ENCODE measurements around the gene COMMD4.

Gene COMMD4

DNA sequence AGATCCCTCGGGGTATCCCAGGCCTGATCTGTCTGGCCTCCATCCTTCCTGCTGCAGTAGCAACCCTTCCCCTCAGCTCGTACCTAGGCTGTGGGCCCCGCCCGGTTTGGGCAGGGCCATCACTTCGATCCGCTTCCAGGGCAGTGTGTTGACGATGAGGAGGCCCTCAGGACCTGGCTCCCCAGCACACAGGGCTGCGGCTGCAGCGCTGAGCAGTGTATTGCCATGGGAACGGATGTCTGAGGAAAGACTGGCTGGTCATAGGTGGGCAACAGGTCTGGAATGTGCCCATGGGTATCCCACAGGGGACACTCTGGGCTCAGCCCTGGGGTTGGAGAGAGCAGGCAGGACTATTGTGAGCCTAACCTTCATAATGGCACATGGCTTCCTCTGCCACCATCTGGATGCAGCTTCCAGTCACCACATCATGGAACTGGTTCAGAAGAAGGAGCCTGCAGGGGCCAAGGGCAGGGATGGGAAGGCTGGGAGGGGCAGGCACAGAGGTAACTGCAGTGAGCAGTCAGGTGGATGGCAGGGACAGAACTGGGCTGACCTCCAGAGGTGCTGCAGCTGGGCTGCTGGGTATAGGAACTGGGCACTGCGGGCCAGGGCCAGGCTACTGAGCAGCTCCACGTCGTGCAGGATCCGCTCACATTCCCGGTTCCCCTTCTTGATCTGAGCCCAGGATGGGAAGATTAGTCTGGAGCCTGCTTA, 23.8 kb downstream of the COMMD4 start:
- Histone ChIP-seq H3K4ac (ENCODE audit: low read length) (no peak overlapping the region), H3K27me3 (ENCODE audit: control insufficient read depth in 3 of 3, insufficient read depth in 3 of 3, low read depth in 1 of 3, low read length in 3 of 3) (no peaks in the 10 kb centered on the region), H2BK120ac (ENCODE audit: low read depth, low read length) (no peak overlapping the region), H2AK5ac (ENCODE audit: low read depth, low read length) (no peak overlapping the region), H4K8ac (ENCODE audit: low read depth, low read length) (no peak overlapping the region), H3K23ac (ENCODE audit: low read depth, low read length, poor library complexity) (no peak overlapping the region), H2BK15ac (ENCODE audit: low read length) (no peak overlapping the region), H3K4me3 (ENCODE audit: low read length in 2 of 2) (no peak overlapping the region), H3K9ac (ENCODE audit: low read depth, low read length, poor library complexity) (no peak overlapping the region), H3K9me3 (replicated peaks in 1 of 2; ENCODE audit: control insufficient read depth in 2 of 2, insufficient read depth in 1 of 2, low read depth in 1 of 2, low read length in 2 of 2) (peaks cover 0 to 2% of the 10 kb centered on the region in 2 donors), H2BK5ac (ENCODE audit: low read length) (peak overlapping the region; percentile 48), H3K27ac (replicated peaks; ENCODE audit: low read length) (no peak overlapping the region), H2AFZ (ENCODE audit: low read length) (no peak overlapping the region), H3K4me1 (ENCODE audit: control insufficient read depth in 2 of 2, insufficient read depth in 1 of 2, low read depth in 1 of 2, low read length in 2 of 2) (no peaks in the 10 kb centered on the region), H3K14ac (ENCODE audit: low read length) (no peak overlapping the region), H3K36me3 (replicated peaks in 1 of 2; ENCODE audit: control insufficient read depth in 2 of 2, insufficient read depth in 2 of 2, low read length in 2 of 2) (peaks cover 38 to 81% of the 10 kb centered on the region in 2 donors), H3K4me2 (ENCODE audit: insufficient read depth, low read length, poor library complexity, severe bottlenecking) (no peak overlapping the region), H3K79me1 (ENCODE audit: low read depth, low read length) (no peaks in the 10 kb centered on the region), H2BK12ac (ENCODE audit: low read length) (no peak overlapping the region), H3K18ac (ENCODE audit: low read length) (no peak overlapping the region), H4K91ac (ENCODE audit: low read depth, low read length, poor library complexity) (no peak overlapping the region)
- no peak for DNase-seq (ENCODE audit: low spot score)
- WGBS, 2 donors (ENCODE audit: extremely low coverage in 2 of 2, insufficient read length in 2 of 2, insufficient replicate concordance in 1 of 2) = no CpG with 5 or more reads among the region's 15 CpGs

DNA sequence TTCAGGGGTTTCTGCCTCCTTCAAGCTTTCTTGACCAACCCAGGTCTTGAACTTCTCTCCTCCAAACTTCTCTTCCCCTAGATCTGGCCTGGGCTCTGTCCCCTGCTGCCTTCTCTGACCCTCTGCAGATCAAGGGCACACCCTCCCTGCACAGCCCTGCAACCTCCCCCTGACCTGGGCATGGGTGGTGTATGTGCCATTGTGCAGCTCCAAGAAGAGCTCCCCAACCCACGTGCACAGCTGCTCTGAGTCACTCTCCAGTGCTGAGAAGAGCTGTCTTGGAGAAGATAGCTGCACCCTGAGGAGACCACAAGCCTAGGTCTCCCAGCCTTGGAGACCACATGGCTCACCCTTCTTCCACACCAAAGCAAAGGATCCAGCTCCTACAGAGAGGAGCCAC, 24.5 kb downstream of the COMMD4 start:
- H3K14ac ChIP-seq (ENCODE audit: low read length) = no peak overlapping the region
- peaks cover 40 to 87% of the 10 kb centered on the region in 2 donors for H3K36me3 ChIP-seq (replicated peaks in 1 of 2; ENCODE audit: control insufficient read depth in 2 of 2, insufficient read depth in 2 of 2, low read length in 2 of 2)
- H2BK5ac ChIP-seq (ENCODE audit: low read length) = no peak overlapping the region
- H4K91ac ChIP-seq (ENCODE audit: low read depth, low read length, poor library complexity) = no peak overlapping the region
- no peak overlapping the region for H3K4ac ChIP-seq (ENCODE audit: low read length)
- no peak overlapping the region for H3K18ac ChIP-seq (ENCODE audit: low read length)
- no peak overlapping the region for H3K4me2 ChIP-seq (ENCODE audit: insufficient read depth, low read length, poor library complexity, severe bottlenecking)
- H2BK12ac ChIP-seq (ENCODE audit: low read length) = no peak overlapping the region
- H3K4me1 ChIP-seq (ENCODE audit: control insufficient read depth in 2 of 2, insufficient read depth in 1 of 2, low read depth in 1 of 2, low read length in 2 of 2) = no peaks in the 10 kb centered on the region
- H3K9me3 ChIP-seq (replicated peaks in 1 of 2; ENCODE audit: control insufficient read depth in 2 of 2, insufficient read depth in 1 of 2, low read depth in 1 of 2, low read length in 2 of 2) = peaks cover 0 to 2% of the 10 kb centered on the region in 2 donors
- no peak overlapping the region for H2BK120ac ChIP-seq (ENCODE audit: low read depth, low read length)
- WGBS, 2 donors (ENCODE audit: extremely low coverage in 2 of 2, insufficient read length in 2 of 2, insufficient replicate concordance in 1 of 2) = no CpG with 5 or more reads among the region's 1 CpG
- no peaks in the 10 kb centered on the region for H3K79me1 ChIP-seq (ENCODE audit: low read depth, low read length)
- H3K27ac ChIP-seq (replicated peaks; ENCODE audit: low read length) = no peak overlapping the region
- H3K4me3 ChIP-seq (ENCODE audit: low read length in 2 of 2) = no peak overlapping the region
- H4K8ac ChIP-seq (ENCODE audit: low read depth, low read length) = no peak overlapping the region
- H3K23ac ChIP-seq (ENCODE audit: low read depth, low read length, poor library complexity) = no peak overlapping the region
- no peaks in the 10 kb centered on the region for H3K27me3 ChIP-seq (ENCODE audit: control insufficient read depth in 3 of 3, insufficient read depth in 3 of 3, low read depth in 1 of 3, low read length in 3 of 3)
- H2AK5ac ChIP-seq (ENCODE audit: low read depth, low read length) = no peak overlapping the region
- H3K9ac ChIP-seq (ENCODE audit: low read depth, low read length, poor library complexity) = no peak overlapping the region
- no peak overlapping the region for H2BK15ac ChIP-seq (ENCODE audit: low read length)
- no peak overlapping the region for H2AFZ ChIP-seq (ENCODE audit: low read length)
- no peak for DNase-seq (ENCODE audit: low spot score)

DNA sequence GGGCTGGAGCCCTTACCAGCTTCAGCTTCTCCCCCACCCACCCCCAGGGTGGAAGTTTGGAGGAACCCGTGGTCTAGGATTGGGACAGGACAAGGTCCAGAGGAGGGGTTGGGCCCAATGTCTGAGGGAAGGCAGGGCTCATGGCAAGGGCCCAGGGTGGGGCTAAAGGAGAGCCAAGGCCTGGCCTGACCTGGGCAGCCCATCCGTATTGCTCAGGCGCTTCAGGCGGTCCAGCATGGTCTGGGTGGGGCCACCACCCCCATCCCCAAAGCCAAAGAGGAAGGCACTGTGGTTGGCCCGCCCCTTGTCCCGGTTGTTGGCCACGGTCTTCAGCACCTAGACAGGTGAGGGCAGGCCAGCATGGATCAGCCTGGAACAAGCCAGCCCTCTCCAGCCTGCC, 25.0 kb downstream of the COMMD4 start:
- Histone ChIP-seq H3K4ac (ENCODE audit: low read length) (no peak overlapping the region), H4K8ac (ENCODE audit: low read depth, low read length) (no peak overlapping the region), H3K4me2 (ENCODE audit: insufficient read depth, low read length, poor library complexity, severe bottlenecking) (no peak overlapping the region), H3K27ac (replicated peaks; ENCODE audit: low read length) (no peak overlapping the region), H3K23ac (ENCODE audit: low read depth, low read length, poor library complexity) (no peak overlapping the region), H3K27me3 (ENCODE audit: control insufficient read depth in 3 of 3, insufficient read depth in 3 of 3, low read depth in 1 of 3, low read length in 3 of 3) (no peaks in the 10 kb centered on the region), H3K9ac (ENCODE audit: low read depth, low read length, poor library complexity) (peak overlapping the region; percentile 81), H2AK5ac (ENCODE audit: low read depth, low read length) (no peak overlapping the region), H3K14ac (ENCODE audit: low read length) (no peak overlapping the region), H3K4me1 (ENCODE audit: control insufficient read depth in 2 of 2, insufficient read depth in 1 of 2, low read depth in 1 of 2, low read length in 2 of 2) (no peaks in the 10 kb centered on the region), H3K18ac (ENCODE audit: low read length) (no peak overlapping the region), H3K36me3 (replicated peaks in 1 of 2; ENCODE audit: control insufficient read depth in 2 of 2, insufficient read depth in 2 of 2, low read length in 2 of 2) (peaks cover 40 to 89% of the 10 kb centered on the region in 2 donors), H2BK5ac (ENCODE audit: low read length) (no peak overlapping the region), H2BK15ac (ENCODE audit: low read length) (no peak overlapping the region), H3K9me3 (replicated peaks in 1 of 2; ENCODE audit: control insufficient read depth in 2 of 2, insufficient read depth in 1 of 2, low read depth in 1 of 2, low read length in 2 of 2) (peaks cover 0 to 2% of the 10 kb centered on the region in 2 donors), H4K91ac (ENCODE audit: low read depth, low read length, poor library complexity) (no peak overlapping the region), H2BK120ac (ENCODE audit: low read depth, low read length) (no peak overlapping the region), H2AFZ (ENCODE audit: low read length) (no peak overlapping the region), H3K79me1 (ENCODE audit: low read depth, low read length) (no peaks in the 10 kb centered on the region), H3K4me3 (ENCODE audit: low read length in 2 of 2) (no peak overlapping the region), H2BK12ac (ENCODE audit: low read length) (no peak overlapping the region)
- DNase-seq (ENCODE audit: low spot score) = no peak
- WGBS, 2 donors (ENCODE audit: extremely low coverage in 2 of 2, insufficient read length in 2 of 2, insufficient replicate concordance in 1 of 2) = no CpG with 5 or more reads among the region's 7 CpGs

DNA sequence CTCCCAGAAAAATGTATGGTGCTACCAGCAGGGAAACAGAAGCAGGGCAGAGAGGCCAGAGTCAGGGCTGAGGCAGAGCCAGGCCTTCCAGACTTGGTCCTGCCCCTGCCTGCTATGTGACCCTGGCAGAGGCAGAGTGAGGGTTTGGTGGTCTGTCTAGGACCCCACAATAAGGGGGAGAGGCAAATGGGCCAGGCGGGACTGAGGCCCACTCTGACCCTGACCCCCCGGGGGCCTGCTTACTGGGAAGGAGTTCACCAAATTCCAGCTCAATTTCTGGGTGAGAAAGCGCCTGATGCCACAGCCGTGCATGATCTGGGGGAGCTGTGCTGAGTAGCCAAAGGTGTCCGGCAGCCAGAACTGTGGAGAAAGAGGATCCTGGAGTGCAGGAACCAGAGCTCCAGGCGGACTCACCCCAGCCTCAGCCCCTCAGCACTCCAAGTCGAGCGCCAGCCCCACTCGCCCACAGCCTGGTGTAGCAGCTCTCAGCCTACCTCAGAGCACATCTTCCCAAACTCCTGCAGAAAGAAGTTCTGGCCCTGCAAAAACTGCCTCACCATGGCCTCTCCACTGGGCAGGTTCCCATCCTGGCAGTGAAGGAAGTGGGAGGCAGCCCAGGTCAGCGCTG, 25.6 kb downstream of the COMMD4 start:
- peaks cover 0 to 2% of the 10 kb centered on the region in 2 donors for H3K9me3 ChIP-seq (replicated peaks in 1 of 2; ENCODE audit: control insufficient read depth in 2 of 2, insufficient read depth in 1 of 2, low read depth in 1 of 2, low read length in 2 of 2)
- no peak overlapping the region for H2BK5ac ChIP-seq (ENCODE audit: low read length)
- no peak overlapping the region for H3K9ac ChIP-seq (ENCODE audit: low read depth, low read length, poor library complexity)
- H3K4ac ChIP-seq (ENCODE audit: low read length) = no peak overlapping the region
- H3K4me2 ChIP-seq (ENCODE audit: insufficient read depth, low read length, poor library complexity, severe bottlenecking) = no peak overlapping the region
- no peak overlapping the region for H2AFZ ChIP-seq (ENCODE audit: low read length)
- no peak for DNase-seq (ENCODE audit: low spot score)
- no peak overlapping the region for H3K18ac ChIP-seq (ENCODE audit: low read length)
- no peaks in the 10 kb centered on the region for H3K27me3 ChIP-seq (ENCODE audit: control insufficient read depth in 3 of 3, insufficient read depth in 3 of 3, low read depth in 1 of 3, low read length in 3 of 3)
- no peak overlapping the region for H4K8ac ChIP-seq (ENCODE audit: low read depth, low read length)
- H2BK12ac ChIP-seq (ENCODE audit: low read length) = no peak overlapping the region
- H4K91ac ChIP-seq (ENCODE audit: low read depth, low read length, poor library complexity) = no peak overlapping the region
- no peak overlapping the region for H3K27ac ChIP-seq (replicated peaks; ENCODE audit: low read length)
- H3K36me3 ChIP-seq (replicated peaks in 1 of 2; ENCODE audit: control insufficient read depth in 2 of 2, insufficient read depth in 2 of 2, low read length in 2 of 2) = peaks cover 36 to 89% of the 10 kb centered on the region in 2 donors
- H3K14ac ChIP-seq (ENCODE audit: low read length) = no peak overlapping the region
- H2BK15ac ChIP-seq (ENCODE audit: low read length) = no peak overlapping the region
- H2AK5ac ChIP-seq (ENCODE audit: low read depth, low read length) = no peak overlapping the region
- no peak overlapping the region for H3K23ac ChIP-seq (ENCODE audit: low read depth, low read length, poor library complexity)
- no peak overlapping the region for H3K4me3 ChIP-seq (ENCODE audit: low read length in 2 of 2)
- no peak overlapping the region for H2BK120ac ChIP-seq (ENCODE audit: low read depth, low read length)
- no peaks in the 10 kb centered on the region for H3K79me1 ChIP-seq (ENCODE audit: low read depth, low read length)
- WGBS, 2 donors (ENCODE audit: extremely low coverage in 2 of 2, insufficient read length in 2 of 2, insufficient replicate concordance in 1 of 2) = no CpG with 5 or more reads among the region's 10 CpGs
- H3K4me1 ChIP-seq (ENCODE audit: control insufficient read depth in 2 of 2, insufficient read depth in 1 of 2, low read depth in 1 of 2, low read length in 2 of 2) = no peaks in the 10 kb centered on the region
